H1 (cell line): Measurements from ENCODE around the gene LMBR1. TPM values are rescaled to one million over a fixed set of nuclear protein-coding genes. Genes with fewer than 3 reads are reported as not detected.

ENCODE experiments used
- CTCF ChIA-PET: fragments of 300-600 bp; sonication (Branson Sonifier 250); formaldehyde crosslinking; loops from one replicate; lab custom pipeline; 2021; ENCODE audit not compliant: partially characterized antibody; lab: Charles Lee
- POLR2A ChIA-PET: fragments of 300-600 bp; sonication (Branson Sonifier 250); formaldehyde crosslinking; loops from one replicate; lab custom pipeline; 2021; ENCODE audit warnings: inconsistent platforms; ENCODE audit not compliant: partially characterized antibody; lab: Charles Lee
- DNase-seq, 2 experiments: peaks; one replicate each; pipeline versions ENCODE4 v3.0.0 to v3.0.0-alpha.2; 2010 to 2022; ENCODE audit warnings: low spot score in 2 of 2, low read depth in 1 of 2, mixed read lengths in 1 of 2
- FAIRE-seq: peaks from 2 replicates; lab custom pipeline; 2011; peaks lifted over from hg19 to GRCh38; lab: Jason Lieb, UNC
- H2AFZ ChIP-seq: 2 replicates; pipeline ENCODE4 v1.8.1; 2012; ENCODE audit warnings: low read length, inconsistent platforms
- H2AK5ac ChIP-seq: 2 replicates; pipeline ENCODE4 v1.6.1; 2013; ENCODE audit warnings: low read depth, low read length
- H2BK120ac ChIP-seq: replicated peaks from 2 replicates; pipeline ENCODE3; 2013; ENCODE audit warnings: low read depth, low read length, inconsistent platforms
- H2BK12ac ChIP-seq: 2 replicates; pipeline ENCODE4 v1.6.1; 2013; ENCODE audit warnings: low read depth, low read length
- H2BK15ac ChIP-seq: 2 replicates; pipeline ENCODE4 v1.6.1; 2013; ENCODE audit warnings: low read length
- H2BK20ac ChIP-seq: 2 replicates; pipeline ENCODE4 v1.6.1; 2013; ENCODE audit warnings: low read length
- H2BK5ac ChIP-seq: 2 replicates; pipeline ENCODE4 v1.6.1; 2013; ENCODE audit warnings: low read depth, low read length
- H3K14ac ChIP-seq: 2 replicates; pipeline ENCODE4 v1.6.1; 2013; ENCODE audit warnings: inconsistent platforms; ENCODE audit not compliant: insufficient read length
- H3K18ac ChIP-seq: 2 replicates; pipeline ENCODE4 v1.6.1; 2013; ENCODE audit warnings: low read length; ENCODE audit errors: extremely low read depth
- H3K23ac ChIP-seq: 2 replicates; pipeline ENCODE4 v1.6.1; 2013; ENCODE audit warnings: inconsistent platforms; ENCODE audit not compliant: insufficient read length
- H3K23me2 ChIP-seq: 2 replicates; pipeline ENCODE4 v1.6.1; 2013; ENCODE audit warnings: low read depth, low read length
- H3K27ac ChIP-seq: 2 replicates; pipeline ENCODE4 v1.6.1; 2011; ENCODE audit warnings: low read depth, low read length, inconsistent platforms
- H3K27me3 ChIP-seq, 4 experiments: replicated peaks in 1 of 4; 1 replicate in 1 of 4; 2 replicates in 3 of 4; pipeline versions ENCODE4 v1.6.1 to v1.8.1; 2011 to 2013; ENCODE audit warnings: low read length in 3 of 4, mild to moderate bottlenecking in 3 of 4, inconsistent platforms in 2 of 4, mixed read lengths in 2 of 4, moderate library complexity in 1 of 4; ENCODE audit not compliant: control insufficient read depth in 3 of 4, insufficient read depth in 3 of 4; ENCODE audit errors: extremely low read depth in 1 of 4
- H3K36me3 ChIP-seq, 4 experiments: 2 replicates each; pipeline versions ENCODE4 v1.6.1 to v1.8.1; 2011 to 2013; ENCODE audit warnings: mild to moderate bottlenecking in 4 of 4, low read length in 3 of 4, moderate library complexity in 2 of 4, control low read depth in 1 of 4, inconsistent platforms in 1 of 4; ENCODE audit not compliant: insufficient read depth in 4 of 4, control insufficient read depth in 2 of 4
- H3K4ac ChIP-seq: replicated peaks from 2 replicates; pipeline ENCODE3; 2013; ENCODE audit warnings: low read length, low read depth, mixed read lengths, inconsistent platforms; ENCODE audit not compliant: insufficient read length
- H3K4me1 ChIP-seq, 4 experiments: replicated peaks in 1 of 4; 1 replicate in 1 of 4; 2 replicates in 3 of 4; pipeline versions ENCODE4 v1.6.1 to v1.8.1; 2011 to 2013; ENCODE audit warnings: low read length in 3 of 4, inconsistent platforms in 2 of 4, mixed read lengths in 1 of 4; ENCODE audit not compliant: insufficient read depth in 4 of 4, control insufficient read depth in 3 of 4
- H3K4me2 ChIP-seq, 2 experiments: 2 replicates each; pipeline versions ENCODE4 v1.6.1 to v1.8.1; 2011 to 2013; ENCODE audit warnings: low read depth in 2 of 2, low read length in 2 of 2, control low read depth in 1 of 2, inconsistent platforms in 1 of 2, mild to moderate bottlenecking in 1 of 2; ENCODE audit not compliant: insufficient read depth in 1 of 2
- H3K4me3 ChIP-seq, 4 experiments: fragments of 200-600, 300-600 bp in 1 of 4; sonication (generic), shearing (Covaris generic), sonication (Bioruptor Twin) in 1 of 4; 2 replicates each; pipeline versions ENCODE4 v1.5.1 to v1.8.1; 2011 to 2016; ENCODE audit warnings: low read length in 4 of 4, low read depth in 3 of 4, control low read depth in 2 of 4, inconsistent platforms in 2 of 4, mild to moderate bottlenecking in 2 of 4, mixed read lengths in 1 of 4, moderate library complexity in 1 of 4; ENCODE audit not compliant: insufficient read depth in 2 of 4; ENCODE audit errors: extremely low read depth in 1 of 4
- H3K56ac ChIP-seq: replicated peaks from 2 replicates; pipeline ENCODE3; 2013; ENCODE audit warnings: low read depth, mild to moderate bottlenecking, mixed read lengths, low read length, inconsistent platforms; ENCODE audit not compliant: insufficient read length
- H3K79me1 ChIP-seq: 2 replicates; pipeline ENCODE4 v1.6.1; 2013; ENCODE audit warnings: low read depth, low read length, control low read depth
- H3K79me2 ChIP-seq, 2 experiments: 2 replicates each; pipeline versions ENCODE4 v1.6.1 to v1.8.1; 2012 to 2013; ENCODE audit warnings: low read length in 2 of 2, mild to moderate bottlenecking in 2 of 2, inconsistent platforms in 1 of 2; ENCODE audit not compliant: insufficient read depth in 2 of 2, control insufficient read depth in 1 of 2
- H3K9ac ChIP-seq, 4 experiments: replicated peaks in 1 of 4; 1 replicate in 1 of 4; 2 replicates in 3 of 4; pipeline versions ENCODE4 v1.6.1 to v1.8.1; 2011 to 2013; ENCODE audit warnings: low read depth in 3 of 4, low read length in 3 of 4, control low read depth in 2 of 4, mild to moderate bottlenecking in 2 of 4, moderate library complexity in 2 of 4, inconsistent platforms in 1 of 4; ENCODE audit errors: extremely low read depth in 1 of 4
- H3K9me3 ChIP-seq, 2 experiments: 2 replicates each; pipeline versions ENCODE4 v1.6.1 to v1.8.1; 2012 to 2013; ENCODE audit warnings: mild to moderate bottlenecking in 2 of 2, moderate library complexity in 2 of 2, control low read depth in 1 of 2, inconsistent platforms in 1 of 2, low read depth in 1 of 2, low read length in 1 of 2, mixed read lengths in 1 of 2; ENCODE audit not compliant: insufficient read depth in 2 of 2
- H4K20me1 ChIP-seq, 2 experiments: replicated peaks in 1 of 2; 2 replicates each; pipeline versions ENCODE3 to v1.8.1; 2011 to 2013; ENCODE audit warnings: inconsistent platforms in 2 of 2, low read length in 2 of 2, mild to moderate bottlenecking in 1 of 2; ENCODE audit not compliant: insufficient read depth in 2 of 2, control insufficient read depth in 1 of 2
- H4K5ac ChIP-seq: 2 replicates; pipeline ENCODE4 v1.6.1; 2013; ENCODE audit warnings: low read length, low read depth, mixed read lengths, inconsistent platforms; ENCODE audit not compliant: insufficient read length
- H4K8ac ChIP-seq: 2 replicates; pipeline ENCODE4 v1.8.0; 2013; ENCODE audit warnings: mild to moderate bottlenecking, moderate library complexity, low read length, inconsistent platforms; ENCODE audit not compliant: insufficient read depth; ENCODE audit errors: extremely low read depth
- H4K91ac ChIP-seq: replicated peaks from 2 replicates; pipeline ENCODE3; 2013; ENCODE audit warnings: low read length, mixed read lengths, inconsistent platforms; ENCODE audit not compliant: insufficient read length
- BACH1 ChIP-seq: IDR thresholded peaks from 2 replicates; pipeline ENCODE4 v1.6.1; 2012; ENCODE audit warnings: low read length, improper control_type of control experiment
- CBX5 ChIP-seq: fragments of 300-800, 300-1000 bp; sonication (generic); IDR thresholded peaks from 2 replicates; pipeline ENCODE4 v1.7.1; 2016; ENCODE audit warnings: antibody characterized with exemption, low read length, low read depth
- CBX8 ChIP-seq: fragments of 300-800, 300-1000 bp; sonication (generic); IDR thresholded peaks from 2 replicates; pipeline ENCODE4 v1.7.1; 2016; ENCODE audit warnings: low read depth, low read length, borderline replicate concordance
- CHD2 ChIP-seq: IDR thresholded peaks from 2 replicates; pipeline ENCODE4 v1.6.1; 2012; ENCODE audit warnings: low read length, improper control_type of control experiment
- CREB1 ChIP-seq: IDR thresholded peaks from 2 replicates; pipeline ENCODE4 v1.6.1; 2012; ENCODE audit warnings: inconsistent platforms
- RAD21 ChIP-seq, 2 experiments: IDR thresholded peaks in 1 of 2; conservative IDR thresholded peaks in 1 of 2; 2 replicates each; pipeline ENCODE4 v1.6.1; 2011; ENCODE audit warnings: low read depth in 2 of 2, low read length in 2 of 2, improper control_type of control experiment in 1 of 2, inconsistent platforms in 1 of 2, mild to moderate bottlenecking in 1 of 2, moderate library complexity in 1 of 2
- SIRT6 ChIP-seq: IDR thresholded peaks from one replicate; pipeline ENCODE4 v1.7.1; 2012; ENCODE audit warnings: low read length, inconsistent platforms
- YY1 ChIP-seq: IDR thresholded peaks from 2 replicates; pipeline ENCODE4 v1.6.1; 2011; ENCODE audit warnings: low read depth, mild to moderate bottlenecking, low read length
- ZNF274 ChIP-seq: IDR thresholded peaks from 2 replicates; pipeline ENCODE4 v1.7.0; 2012; ENCODE audit warnings: low read length, borderline replicate concordance; ENCODE audit errors: extremely low read depth
- WGBS, 2 experiments: shearing (Covaris generic) in 1 of 2; methylation state at CpG; one replicate each; pipeline versions ENCODE4 v1.1.6 to v1.1.7; 2013 to 2015; ENCODE audit warnings: low lambda C conversion rate in 2 of 2, mixed read lengths in 2 of 2, inconsistent platforms in 1 of 2, low coverage in 1 of 2, missing lambda C conversion rate in 1 of 2; ENCODE audit not compliant: insufficient replicate concordance in 2 of 2, insufficient coverage in 1 of 2, insufficient read length in 1 of 2; ENCODE audit errors: extremely low coverage in 1 of 2, missing lambda C conversion rate in 1 of 2; 5-methylcytosine and 5-hydroxymethylcytosine counted together
- polyA plus RNA-seq, 7 experiments: library from polyadenylated mRNA; depleted of rRNA in 3 of 7; stranded (reverse) in 5 of 7; unstranded in 2 of 7; fragments of >200 nt in 5 of 7; fragments of 200-250 nt in 2 of 7; gene quantifications; 1 replicate in 5 of 7; 2 replicates in 1 of 7; 4 replicates in 1 of 7; pipeline versions ENCODE4 v1.2.1 to v1.2.3, GENCODE V29; 2011 to 2013; ENCODE audit warnings: missing spikeins in 2 of 7, mixed read lengths in 2 of 7
- total RNA-seq: library from RNA; stranded (reverse); fragmentation: NEBNext Ultra II Directional; extraction: Animal tissue kit (Norgen Biotek cat#: 25700); gene quantifications from 2 replicates; pipeline ENCODE4 v1.2.1, GENCODE V29; 2021
- TF ChIP-seq, protein P1 (sequence below): IDR thresholded peaks from 2 replicates; pipeline ENCODE4 v1.6.1; 2012; ENCODE audit warnings: low read length, inconsistent platforms
- TF ChIP-seq, protein P2 (sequence below): IDR thresholded peaks from 2 replicates; pipeline ENCODE4 v1.6.1; 2012; ENCODE audit warnings: inconsistent platforms
- TF ChIP-seq, protein P3 (sequence below): IDR thresholded peaks from 2 replicates; pipeline ENCODE4 v1.6.1; 2011; ENCODE audit warnings: low read length, improper control_type of control experiment

The LMBR1 gene
- total and polyA plus RNA-seq, 2 of the 8 experiments (the other 6 are each of a cell fraction or from before 2014, with no cell fraction given) = 15.1 to 70.4 TPM

GRCh38 chr7:156657681-156658080, 235.3 kb downstream of the LMBR1 start:
- Histone ChIP-seq H2AFZ (no peak overlapping the region), H3K36me3 (no peaks in the 10 kb centered on the region), H2BK120ac (no peak overlapping the region), H4K8ac (no peak overlapping the region), H2BK20ac (no peak overlapping the region), H2BK15ac (no peak overlapping the region), H3K4me3 (no peak overlapping the region), H3K14ac (no peak overlapping the region), H2BK12ac (no peak overlapping the region), H3K79me2 (no peaks in the 10 kb centered on the region), H3K23me2 (no peaks in the 10 kb centered on the region), H3K27me3 (no peaks in the 10 kb centered on the region), H3K27ac (no peak overlapping the region), H4K20me1 (no peaks in the 10 kb centered on the region), H3K4me1 (peaks cover 0 to 3% (median 0%) of the 10 kb centered on the region in 4 experiments; a peak in 1 of 7 replicates), H3K23ac (no peak overlapping the region), H3K4me2 (no peak overlapping the region), H3K9me3 (no peaks in the 10 kb centered on the region), H3K56ac (no peak overlapping the region), H3K4ac (no peak overlapping the region), H3K18ac (no peak overlapping the region), H3K79me1 (no peaks in the 10 kb centered on the region), H2BK5ac (no peak overlapping the region), H2AK5ac (no peak overlapping the region), H3K9ac (no peak overlapping the region), H4K91ac (no peak overlapping the region), H4K5ac (no peak overlapping the region)
- 93% methylated on average over 4 of the region's 4 CpGs; no CpG with 5 or more reads in 1 of the 2 experiments for WGBS, 2 experiments
- POLR2A ChIA-PET = no interaction called here
- CTCF ChIA-PET = no interaction called here
- DNase-seq (no peak), FAIRE-seq (no peak)
- TF ChIP-seq CBX8 (no peak), CHD2 (no peak), CBX5 (no peak), SIRT6 (no peak), CREB1 (no peak), ZNF274 (no peak), RAD21 (IDR thresholded peaks at IDR 0.05 in 1 of 2, conservative IDR thresholded peaks at IDR 0.05 in 1 of 2; ENCODE audit: low read depth in 2 of 2, low read length in 2 of 2) (no peak), BACH1 (no peak), YY1 (no peak)
- TF ChIP-seq, protein P1, sequence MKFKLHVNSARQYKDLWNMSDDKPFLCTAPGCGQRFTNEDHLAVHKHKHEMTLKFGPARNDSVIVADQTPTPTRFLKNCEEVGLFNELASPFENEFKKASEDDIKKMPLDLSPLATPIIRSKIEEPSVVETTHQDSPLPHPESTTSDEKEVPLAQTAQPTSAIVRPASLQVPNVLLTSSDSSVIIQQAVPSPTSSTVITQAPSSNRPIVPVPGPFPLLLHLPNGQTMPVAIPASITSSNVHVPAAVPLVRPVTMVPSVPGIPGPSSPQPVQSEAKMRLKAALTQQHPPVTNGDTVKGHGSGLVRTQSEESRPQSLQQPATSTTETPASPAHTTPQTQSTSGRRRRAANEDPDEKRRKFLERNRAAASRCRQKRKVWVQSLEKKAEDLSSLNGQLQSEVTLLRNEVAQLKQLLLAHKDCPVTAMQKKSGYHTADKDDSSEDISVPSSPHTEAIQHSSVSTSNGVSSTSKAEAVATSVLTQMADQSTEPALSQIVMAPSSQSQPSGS = no peak
- TF ChIP-seq, protein P2, sequence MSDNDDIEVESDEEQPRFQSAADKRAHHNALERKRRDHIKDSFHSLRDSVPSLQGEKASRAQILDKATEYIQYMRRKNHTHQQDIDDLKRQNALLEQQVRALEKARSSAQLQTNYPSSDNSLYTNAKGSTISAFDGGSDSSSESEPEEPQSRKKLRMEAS = no peak
- TF ChIP-seq, protein P3, sequence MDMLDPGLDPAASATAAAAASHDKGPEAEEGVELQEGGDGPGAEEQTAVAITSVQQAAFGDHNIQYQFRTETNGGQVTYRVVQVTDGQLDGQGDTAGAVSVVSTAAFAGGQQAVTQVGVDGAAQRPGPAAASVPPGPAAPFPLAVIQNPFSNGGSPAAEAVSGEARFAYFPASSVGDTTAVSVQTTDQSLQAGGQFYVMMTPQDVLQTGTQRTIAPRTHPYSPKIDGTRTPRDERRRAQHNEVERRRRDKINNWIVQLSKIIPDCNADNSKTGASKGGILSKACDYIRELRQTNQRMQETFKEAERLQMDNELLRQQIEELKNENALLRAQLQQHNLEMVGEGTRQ = no peak
